ENCODE results near the gene SLC13A4.

DNA sequence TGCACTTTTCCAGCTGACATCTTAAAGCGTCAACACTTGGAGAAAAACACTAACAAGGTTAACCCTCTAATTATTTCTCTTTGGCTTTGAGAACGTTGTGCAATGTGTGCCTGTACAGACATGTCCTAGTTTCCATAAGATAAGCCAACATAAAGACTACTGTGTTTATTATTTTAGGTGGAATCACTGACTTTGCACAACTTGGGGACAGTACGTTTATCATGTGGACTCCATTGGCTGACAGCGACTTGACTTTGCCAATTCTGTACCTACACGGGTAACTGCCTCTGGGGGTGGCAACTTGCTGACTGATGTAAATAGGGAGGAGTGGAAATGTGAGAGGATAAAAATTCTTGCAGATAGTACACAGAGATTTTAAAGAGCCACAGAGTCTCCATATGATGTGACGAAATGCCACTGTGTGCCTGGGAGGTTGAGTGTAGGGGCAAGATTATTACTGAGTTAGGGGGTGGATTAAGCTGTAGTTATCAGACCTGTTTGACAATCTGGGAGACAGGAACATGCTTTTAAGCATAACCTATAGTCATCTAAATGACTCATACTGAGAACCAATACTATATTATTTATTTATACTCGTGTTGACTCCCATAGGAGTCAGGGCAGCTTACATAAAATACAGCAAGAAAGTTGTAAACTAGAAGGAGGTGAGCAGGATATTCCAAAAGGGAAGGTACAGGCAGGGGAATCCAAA is 21.0 kb downstream of the SLC13A4 start:
- TF ChIP-seq, protein P1, sequence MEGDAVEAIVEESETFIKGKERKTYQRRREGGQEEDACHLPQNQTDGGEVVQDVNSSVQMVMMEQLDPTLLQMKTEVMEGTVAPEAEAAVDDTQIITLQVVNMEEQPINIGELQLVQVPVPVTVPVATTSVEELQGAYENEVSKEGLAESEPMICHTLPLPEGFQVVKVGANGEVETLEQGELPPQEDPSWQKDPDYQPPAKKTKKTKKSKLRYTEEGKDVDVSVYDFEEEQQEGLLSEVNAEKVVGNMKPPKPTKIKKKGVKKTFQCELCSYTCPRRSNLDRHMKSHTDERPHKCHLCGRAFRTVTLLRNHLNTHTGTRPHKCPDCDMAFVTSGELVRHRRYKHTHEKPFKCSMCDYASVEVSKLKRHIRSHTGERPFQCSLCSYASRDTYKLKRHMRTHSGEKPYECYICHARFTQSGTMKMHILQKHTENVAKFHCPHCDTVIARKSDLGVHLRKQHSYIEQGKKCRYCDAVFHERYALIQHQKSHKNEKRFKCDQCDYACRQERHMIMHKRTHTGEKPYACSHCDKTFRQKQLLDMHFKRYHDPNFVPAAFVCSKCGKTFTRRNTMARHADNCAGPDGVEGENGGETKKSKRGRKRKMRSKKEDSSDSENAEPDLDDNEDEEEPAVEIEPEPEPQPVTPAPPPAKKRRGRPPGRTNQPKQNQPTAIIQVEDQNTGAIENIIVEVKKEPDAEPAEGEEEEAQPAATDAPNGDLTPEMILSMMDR (IDR thresholded peaks at IDR 0.05) = no peak
- no peak for TF ChIP-seq POLR2A (IDR thresholded peaks at IDR 0.05; ENCODE audit: low read depth)
- no peak for TF ChIP-seq EP300 (IDR thresholded peaks at IDR 0.05)
- TF ChIP-seq POLR2AphosphoS5 (IDR thresholded peaks at IDR 0.05) = no peak

All from esophagus muscularis mucosa (tissue), 4 donors.